Nephron progenitor cell (in vitro differentiated cells): Measurements from ENCODE around the gene POLRMT.
A peak's percentile ranks its signal among the peaks of the same experiment; 100 is the strongest.

Experiments used
- DNase-seq: peaks from one replicate; pipeline ENCODE4 v3.0.0; 2021
- H3K27ac Mint-ChIP-seq: 2 replicates; pipeline ENCODE4 v1.8.0; 2021; ENCODE audit warnings: mild to moderate bottlenecking, moderate library complexity, mixed read lengths
- H3K27me3 Mint-ChIP-seq: 2 replicates; pipeline ENCODE4 v1.8.0; 2021; ENCODE audit warnings: mild to moderate bottlenecking, low read depth, mixed read lengths; ENCODE audit not compliant: poor library complexity
- H3K36me3 Mint-ChIP-seq: 2 replicates; pipeline ENCODE4 v1.8.0; 2021; ENCODE audit warnings: low read depth, mixed read lengths
- H3K4me1 Mint-ChIP-seq: 2 replicates; pipeline ENCODE4 v1.8.0; 2021; ENCODE audit warnings: mixed read lengths
- H3K4me3 Mint-ChIP-seq: 2 replicates; pipeline ENCODE4 v1.8.0; 2021; ENCODE audit warnings: mild to moderate bottlenecking, moderate library complexity, mixed read lengths
- H3K9me3 Mint-ChIP-seq: 2 replicates; pipeline ENCODE4 v1.8.0; 2021; ENCODE audit warnings: mild to moderate bottlenecking, moderate library complexity, mixed read lengths
- TF ChIP-seq, protein P1 (sequence below): fragments of 200-600 bp; sonication (generic); IDR thresholded peaks from 2 replicates; pipeline ENCODE4 v1.5.0; 2021; ENCODE audit warnings: antibody characterized with exemption

Gene POLRMT

DNA sequence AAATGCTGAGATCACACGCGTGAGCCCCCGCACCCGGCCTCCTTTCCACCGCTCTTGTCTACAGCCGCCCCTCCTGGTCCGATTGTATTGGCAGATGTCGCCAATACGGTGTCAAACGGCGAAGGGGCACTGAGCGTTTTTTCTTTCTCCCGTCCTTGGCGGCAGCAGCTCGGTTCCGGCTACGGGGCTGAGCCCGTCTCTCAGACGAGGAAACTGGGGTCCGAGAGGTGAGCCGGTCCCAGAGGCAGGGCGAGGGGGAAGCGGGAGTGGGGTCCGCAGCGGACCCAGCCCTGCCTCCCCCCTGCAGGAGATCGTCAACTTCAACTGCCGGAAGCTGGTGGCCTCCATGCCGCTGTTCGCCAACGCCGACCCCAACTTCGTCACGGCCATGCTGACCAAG is 20.4 kb downstream of the POLRMT start:
- Mint-ChIP-seq H3K4me1 (peaks cover 12% of the 10 kb centered on the region), H3K9me3 (no peaks in the 10 kb centered on the region), H3K27ac (no peak overlapping the region), H3K4me3 (no peak overlapping the region), H3K27me3 (no peaks in the 10 kb centered on the region), H3K36me3 (peaks cover 38% of the 10 kb centered on the region)
- no peak for DNase-seq
- TF ChIP-seq, protein P1, sequence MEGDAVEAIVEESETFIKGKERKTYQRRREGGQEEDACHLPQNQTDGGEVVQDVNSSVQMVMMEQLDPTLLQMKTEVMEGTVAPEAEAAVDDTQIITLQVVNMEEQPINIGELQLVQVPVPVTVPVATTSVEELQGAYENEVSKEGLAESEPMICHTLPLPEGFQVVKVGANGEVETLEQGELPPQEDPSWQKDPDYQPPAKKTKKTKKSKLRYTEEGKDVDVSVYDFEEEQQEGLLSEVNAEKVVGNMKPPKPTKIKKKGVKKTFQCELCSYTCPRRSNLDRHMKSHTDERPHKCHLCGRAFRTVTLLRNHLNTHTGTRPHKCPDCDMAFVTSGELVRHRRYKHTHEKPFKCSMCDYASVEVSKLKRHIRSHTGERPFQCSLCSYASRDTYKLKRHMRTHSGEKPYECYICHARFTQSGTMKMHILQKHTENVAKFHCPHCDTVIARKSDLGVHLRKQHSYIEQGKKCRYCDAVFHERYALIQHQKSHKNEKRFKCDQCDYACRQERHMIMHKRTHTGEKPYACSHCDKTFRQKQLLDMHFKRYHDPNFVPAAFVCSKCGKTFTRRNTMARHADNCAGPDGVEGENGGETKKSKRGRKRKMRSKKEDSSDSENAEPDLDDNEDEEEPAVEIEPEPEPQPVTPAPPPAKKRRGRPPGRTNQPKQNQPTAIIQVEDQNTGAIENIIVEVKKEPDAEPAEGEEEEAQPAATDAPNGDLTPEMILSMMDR, result no peak

DNA sequence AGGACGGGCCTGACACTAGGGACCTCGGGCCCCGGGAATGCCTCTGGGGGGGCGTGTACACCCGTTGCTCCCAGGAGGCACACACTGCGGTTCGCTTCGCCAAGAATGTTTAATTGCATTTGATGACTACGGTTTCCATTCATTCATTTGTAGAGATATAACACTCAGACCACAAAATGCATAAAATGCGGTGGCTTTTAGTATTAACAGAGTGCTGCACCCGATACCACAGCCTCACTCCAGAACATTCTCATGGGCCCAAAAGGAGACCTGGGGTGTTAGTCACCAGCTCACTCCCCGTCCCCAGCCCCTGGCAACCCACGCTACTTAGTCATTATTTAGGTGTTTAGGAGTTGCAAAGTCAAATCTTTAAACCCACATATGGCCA is 21.9 kb downstream of the POLRMT start:
- peaks cover 12% of the 10 kb centered on the region for H3K4me1 Mint-ChIP-seq
- H3K27me3 Mint-ChIP-seq, result no peaks in the 10 kb centered on the region
- peak overlapping the region; percentile 83 for H3K27ac Mint-ChIP-seq
- peaks cover 30% of the 10 kb centered on the region for H3K36me3 Mint-ChIP-seq
- DNase-seq, result no peak
- no peaks in the 10 kb centered on the region for H3K9me3 Mint-ChIP-seq
- TF ChIP-seq, protein P1, result no peak
- no peak overlapping the region for H3K4me3 Mint-ChIP-seq

DNA sequence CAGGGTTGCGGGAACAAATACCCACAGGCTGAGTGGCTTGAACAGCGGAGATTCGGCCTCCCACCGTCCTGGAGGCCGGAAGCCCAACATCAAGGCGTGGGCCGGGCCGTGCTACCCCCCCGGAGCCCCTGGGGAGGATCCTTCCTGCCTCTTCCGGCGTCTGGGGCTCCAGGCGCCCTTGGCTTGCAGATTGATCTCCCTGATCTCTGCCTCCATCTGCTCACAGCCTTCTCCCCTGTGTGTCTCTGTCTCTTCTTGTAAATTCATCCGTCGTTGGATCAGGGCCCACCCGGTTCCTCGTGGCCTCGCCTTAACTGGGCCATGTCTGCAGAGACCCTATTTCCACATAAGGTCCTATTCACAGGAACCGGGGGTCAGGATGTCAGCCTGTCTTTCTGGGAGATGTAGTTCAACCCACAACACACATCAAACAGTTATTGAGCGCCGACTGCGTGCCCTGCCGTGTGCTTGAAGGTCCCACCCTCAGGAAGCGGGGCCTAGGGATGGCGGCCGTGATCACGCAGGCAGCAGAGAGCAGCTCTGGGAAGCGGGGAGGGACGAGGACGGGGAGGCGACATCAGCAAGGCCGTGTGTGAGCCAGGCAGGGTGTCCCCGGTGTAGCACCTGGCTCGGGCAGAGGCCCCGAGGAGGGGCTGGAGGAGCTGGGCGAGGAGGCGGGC is 22.4 kb downstream of the POLRMT start:
- Mint-ChIP-seq H3K4me1 (peaks cover 12% of the 10 kb centered on the region), H3K4me3 (no peak overlapping the region), H3K27ac (peak overlapping the region; percentile 84), H3K9me3 (no peaks in the 10 kb centered on the region), H3K36me3 (peaks cover 30% of the 10 kb centered on the region), H3K27me3 (no peaks in the 10 kb centered on the region)
- peak; percentile 54 for DNase-seq
- TF ChIP-seq, protein P1, result no peak

DNA sequence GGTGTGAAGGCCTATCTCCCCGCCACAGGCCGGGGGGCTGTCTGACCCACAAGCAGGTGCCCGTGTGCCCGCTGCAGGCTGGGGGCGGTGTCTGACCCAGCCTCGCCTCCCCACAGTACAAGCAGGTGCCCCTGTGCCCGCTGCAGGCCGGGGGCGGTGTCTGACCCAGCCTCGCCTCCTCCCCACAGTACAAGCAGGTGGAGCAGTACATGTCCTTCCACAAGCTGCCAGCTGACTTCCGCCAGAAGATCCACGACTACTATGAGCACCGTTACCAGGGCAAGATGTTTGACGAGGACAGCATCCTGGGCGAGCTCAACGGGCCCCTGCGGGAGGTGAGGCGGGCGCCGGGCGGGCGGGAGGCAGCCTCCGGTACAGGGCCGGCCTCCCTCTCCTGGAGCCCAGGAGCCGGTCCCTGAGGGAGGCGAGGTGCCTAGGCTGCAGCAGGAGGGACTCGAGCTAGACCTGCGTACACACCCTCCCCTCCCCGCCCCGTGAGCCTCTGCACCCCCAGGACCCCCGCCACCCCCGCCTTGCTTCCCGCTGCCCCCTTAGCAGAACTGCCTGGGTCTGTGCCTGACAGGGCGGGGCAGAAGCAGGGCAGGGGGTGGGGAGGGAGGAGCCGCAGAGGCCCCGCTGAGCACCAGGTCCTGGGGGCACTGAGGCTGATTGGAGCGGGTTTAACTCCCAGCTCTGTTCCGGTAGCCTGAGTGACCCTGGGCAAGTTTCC is 23.1 kb downstream of the POLRMT start:
- no peak overlapping the region for H3K27ac Mint-ChIP-seq
- no peaks in the 10 kb centered on the region for H3K9me3 Mint-ChIP-seq
- TF ChIP-seq, protein P1, result no peak
- H3K4me1 Mint-ChIP-seq, result peaks cover 12% of the 10 kb centered on the region
- no peak overlapping the region for H3K4me3 Mint-ChIP-seq
- no peak for DNase-seq
- peaks cover 25% of the 10 kb centered on the region for H3K36me3 Mint-ChIP-seq
- no peaks in the 10 kb centered on the region for H3K27me3 Mint-ChIP-seq

- no peak for DNase-seq
- Mint-ChIP-seq H3K36me3 (peaks cover 16% of the 10 kb centered on the region), H3K27ac (no peak overlapping the region), H3K4me3 (no peak overlapping the region), H3K27me3 (no peaks in the 10 kb centered on the region), H3K4me1 (peaks cover 12% of the 10 kb centered on the region), H3K9me3 (peaks cover 4% of the 10 kb centered on the region)
- TF ChIP-seq, protein P1, result no peak
These were observed 24.4 kb downstream of the POLRMT start for GRCh38 chr19:609004-609346.
